ENCODE data around the gene KLHL22.
"Not testable (repeated sequence)": the region's sequence is repeated elsewhere in the genome, so short reads cannot be mapped to it uniquely, and the experiment has no call there.

The KLHL22 gene

DNA sequence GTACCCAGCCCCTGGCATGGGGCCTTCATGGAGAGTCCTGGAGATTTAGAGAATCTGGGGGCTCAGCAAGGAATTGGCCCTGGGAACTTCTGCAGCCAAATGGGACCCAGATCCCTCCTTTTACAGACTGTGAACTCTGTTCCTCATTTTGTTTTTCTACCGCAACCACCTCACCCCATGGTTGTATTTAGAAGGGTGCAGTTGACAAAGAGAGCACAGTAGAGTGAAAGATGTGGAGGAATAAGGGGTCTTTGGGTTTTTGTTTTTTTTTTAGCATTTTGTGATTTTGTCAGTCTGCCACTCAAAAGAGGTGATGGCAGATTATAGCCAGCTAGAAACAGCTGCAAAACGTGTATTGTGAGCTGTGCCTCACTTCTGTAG is 99.7 kb downstream of the KLHL22 start:
- no peak for DNase-seq

DNA sequence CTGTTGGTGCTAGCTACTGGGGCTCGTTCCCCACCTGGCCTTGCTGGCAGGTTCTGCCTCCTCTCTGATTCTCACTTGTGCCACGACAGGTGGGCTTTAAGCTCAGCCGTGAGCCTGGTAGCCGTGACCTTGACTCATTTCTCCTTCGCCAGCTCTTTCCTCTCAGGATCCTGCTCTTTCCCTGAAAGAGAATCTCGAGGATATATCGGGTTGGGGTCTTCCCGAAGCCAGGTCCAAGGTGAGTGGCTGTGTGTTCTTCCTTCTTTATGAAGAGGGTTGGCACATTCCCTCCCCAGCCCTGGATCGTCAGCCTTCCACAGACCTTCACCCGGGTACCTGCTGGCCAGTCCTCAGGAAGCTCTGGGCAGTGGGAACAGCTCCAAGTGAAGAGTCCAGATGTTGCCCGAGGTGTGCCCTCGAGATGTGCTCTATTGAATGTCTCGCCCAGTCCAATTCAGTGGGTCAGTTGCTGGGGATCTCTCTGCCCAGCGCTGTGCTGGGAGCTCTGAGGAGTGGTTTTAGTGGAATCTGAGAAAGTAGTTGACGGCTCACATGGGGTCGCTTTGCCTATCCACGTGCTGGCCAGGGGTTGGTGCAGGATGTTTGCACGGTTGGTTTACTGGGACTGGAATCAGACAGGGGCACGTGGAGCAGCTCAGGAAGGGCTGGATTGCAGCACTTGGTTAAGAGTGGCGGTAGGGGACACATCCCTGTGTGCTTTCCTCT is 100.3 kb downstream of the KLHL22 start:
- DNase-seq = no peak

DNA sequence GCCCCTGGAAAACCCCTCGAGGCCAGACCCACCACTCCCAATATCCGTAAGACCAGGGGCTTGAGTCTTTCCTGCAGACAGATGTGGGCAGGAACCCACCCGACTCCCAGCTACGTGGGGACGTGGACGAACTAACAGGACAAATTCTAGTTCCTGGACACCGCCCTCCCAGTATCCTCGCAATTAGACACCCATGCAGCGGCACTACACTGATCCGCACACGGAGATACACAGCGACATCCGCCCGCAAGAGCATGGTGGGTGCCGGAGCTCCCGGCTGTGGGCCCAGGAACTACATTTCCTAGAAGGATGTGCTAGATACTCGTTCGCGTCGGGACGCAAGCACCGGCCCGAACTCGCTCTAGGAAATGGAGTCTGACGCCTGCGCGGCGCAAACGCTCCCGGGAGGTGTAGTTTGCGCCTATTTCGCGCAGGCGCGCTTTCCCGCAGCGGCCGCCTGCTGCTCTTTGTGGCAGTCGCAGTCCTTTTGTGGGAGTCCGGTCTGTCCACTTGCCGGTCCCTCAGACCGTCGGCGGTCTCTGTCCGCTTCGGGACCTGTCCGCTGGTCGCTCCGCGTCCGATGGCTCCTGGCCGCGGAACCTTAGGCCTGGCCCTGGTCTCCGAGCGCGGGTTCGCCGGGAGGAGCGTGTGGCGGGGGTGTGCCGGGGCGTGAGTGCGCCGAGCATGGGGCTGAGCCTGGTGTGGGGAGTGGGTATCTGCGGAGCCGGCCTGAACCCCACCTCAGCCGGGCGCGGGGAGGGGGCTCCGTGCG is 101.7 kb downstream of the KLHL22 start, which contains the start of gene ZNF74:
TSS of gene ZNF74 (plus strand) at position 447 of the 772 bp plus-strand sequence. CDS start 478 bp downstream, outside the sequence.
- no peak for DNase-seq

DNA sequence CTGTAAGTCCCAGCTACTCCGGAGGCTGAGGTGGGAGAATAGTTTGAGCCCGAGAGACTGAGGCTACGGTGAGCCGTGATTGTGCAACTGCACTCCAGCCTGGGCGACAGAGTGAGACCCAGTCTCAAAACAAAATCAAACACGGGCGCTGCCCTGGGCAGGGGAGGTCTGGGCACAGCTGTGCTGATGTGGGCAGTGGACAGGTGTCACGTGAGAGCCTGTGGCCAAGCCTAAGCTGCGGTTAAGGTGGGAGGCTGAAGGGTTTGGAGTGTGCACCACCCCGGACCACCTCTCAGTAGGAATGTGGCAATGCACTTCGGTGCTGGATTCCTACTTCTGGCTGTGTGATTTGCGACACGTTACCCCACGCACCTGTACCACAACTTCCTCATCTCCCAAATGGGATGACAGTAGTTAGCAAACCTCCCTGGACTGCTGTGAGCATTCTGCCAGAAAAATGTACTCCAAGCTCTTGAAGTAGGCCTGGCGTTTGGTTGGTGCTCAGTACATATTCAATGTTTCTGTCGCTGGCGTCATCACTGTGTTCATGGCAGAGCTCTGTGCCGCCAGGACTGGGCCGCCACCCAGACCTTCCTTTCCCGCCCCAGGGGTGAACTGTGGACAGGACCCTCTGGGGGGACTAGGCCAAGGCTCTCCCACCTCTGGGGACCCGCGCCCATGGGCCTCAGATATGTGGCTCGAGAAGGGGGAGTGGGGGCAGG is 102.5 kb downstream of the KLHL22 start:
- no peak for DNase-seq

DNA sequence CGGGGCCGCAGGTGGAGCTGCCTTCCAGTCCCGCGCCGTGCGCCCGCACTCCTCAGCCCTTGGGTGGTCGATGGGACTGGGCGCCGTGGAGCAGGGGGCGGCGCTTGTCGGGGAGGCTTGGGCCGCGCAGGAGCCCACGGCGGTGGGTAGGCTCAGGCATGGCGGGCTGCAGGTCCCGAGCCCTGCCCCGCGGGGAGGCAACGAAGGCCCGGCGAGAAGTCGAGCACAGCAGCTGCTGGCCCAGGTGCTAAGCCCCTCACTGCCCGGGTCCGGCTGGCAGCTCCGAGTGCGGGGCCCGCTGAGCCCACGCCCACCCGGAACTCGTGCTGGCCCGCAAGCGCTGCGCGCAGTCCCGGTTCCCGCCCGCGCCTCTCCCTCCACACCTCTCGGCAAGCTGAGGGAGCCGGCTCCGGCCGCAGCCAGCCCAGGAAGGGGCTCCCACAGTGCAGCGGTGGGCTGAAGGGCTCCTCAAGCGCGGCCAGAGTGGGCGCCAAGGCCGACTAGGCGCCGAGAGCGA is 103.2 kb downstream of the KLHL22 start:
- not testable (repeated sequence) for DNase-seq

Data from NCI-H1436 treated with DMSO at 0.1 percent for 48 hours (cell line).